ENCODE measurements around the gene SEMA3C. TPM values are rescaled to one million over a fixed set of nuclear protein-coding genes. Genes with fewer than 3 reads are reported as not detected.
A peak's percentile ranks its signal among the peaks of the same experiment; 100 is the strongest.

Gene SEMA3C
- total RNA-seq, 1 donor from 2014 or later: 67.8 TPM

DNA sequence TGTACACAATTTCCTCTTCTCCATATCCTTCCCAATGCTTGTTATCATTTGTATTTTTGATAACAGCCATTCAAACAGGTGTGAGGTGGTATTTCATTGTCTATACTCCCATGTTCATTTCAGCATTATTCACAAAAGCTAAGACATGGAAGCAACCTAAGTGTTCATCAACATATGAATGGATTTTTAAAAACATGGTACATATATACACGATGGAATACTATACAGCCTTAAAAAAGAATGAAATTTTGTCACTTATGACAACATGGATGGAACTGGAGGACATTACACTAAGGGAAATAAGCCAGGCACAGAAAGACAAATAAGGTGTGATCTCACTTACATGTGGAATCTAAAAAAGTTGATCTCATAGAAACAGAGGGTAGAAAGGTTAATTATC, 109.3 kb downstream of the SEMA3C start:
- ATAC-seq: no peak
- intact Hi-C loops (cut with DNase I): no loop called here
- DNase-seq (ENCODE audit: missing footprints): no peak

DNA sequence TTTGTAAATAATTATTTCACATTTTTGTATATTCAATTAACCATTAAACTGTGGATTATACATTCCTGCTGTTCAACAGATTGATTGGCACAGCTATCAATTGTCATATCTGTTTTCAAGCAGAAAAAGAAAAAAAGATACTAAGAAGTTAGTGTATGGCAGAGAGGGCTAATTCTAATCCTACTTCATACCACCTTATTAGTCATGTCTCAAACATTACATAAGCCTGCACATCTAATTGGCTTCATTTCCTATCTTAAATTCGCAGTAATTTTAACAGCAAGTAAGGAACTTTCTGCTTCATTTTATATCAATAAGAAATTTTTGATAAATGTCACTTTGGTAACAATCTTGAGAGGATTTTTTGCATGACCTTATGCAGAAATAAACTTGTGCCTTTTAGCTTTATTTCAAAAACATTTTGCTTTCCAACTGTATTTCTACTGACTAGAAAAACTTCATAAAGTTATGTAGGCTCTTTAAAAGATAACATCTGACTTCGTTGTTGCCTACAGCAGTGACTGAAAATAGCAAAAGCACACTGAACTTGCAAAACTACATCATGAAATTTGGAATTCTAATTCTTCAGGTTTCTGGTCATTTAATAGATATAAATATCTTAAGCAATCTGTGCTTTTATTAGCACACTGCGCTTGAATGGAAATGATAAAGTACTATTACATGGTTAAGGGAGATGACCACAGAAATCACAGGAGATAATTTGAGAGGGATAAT, 111.5 kb downstream of the SEMA3C start:
- no peak for DNase-seq (ENCODE audit: missing footprints)
- no peak for ATAC-seq
- intact Hi-C loops (cut with DNase I): no loop called here

DNA sequence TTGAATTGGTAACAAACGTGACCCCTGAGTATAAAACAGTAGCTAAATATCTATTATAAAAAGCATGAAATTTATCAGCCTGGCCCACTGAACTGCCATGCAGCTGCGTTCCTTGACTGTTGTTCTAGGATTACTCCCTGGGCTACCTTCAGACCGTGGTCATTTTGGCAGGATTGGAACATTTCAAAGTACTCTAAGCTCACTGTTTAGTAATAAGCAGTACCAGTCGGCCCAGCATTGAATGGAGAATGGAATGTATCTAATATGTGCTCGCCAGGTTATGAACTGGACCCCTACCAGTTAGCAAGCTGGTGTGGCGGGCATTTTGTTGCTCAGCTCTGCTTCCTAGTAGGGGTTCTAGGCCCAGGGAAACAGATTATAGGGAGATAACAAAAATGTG, 112.2 kb downstream of the SEMA3C start:
- intact Hi-C loops (cut with DNase I): no loop called here
- ATAC-seq (peak; percentile 48), DNase-seq (ENCODE audit: missing footprints) (no peak)

DNA sequence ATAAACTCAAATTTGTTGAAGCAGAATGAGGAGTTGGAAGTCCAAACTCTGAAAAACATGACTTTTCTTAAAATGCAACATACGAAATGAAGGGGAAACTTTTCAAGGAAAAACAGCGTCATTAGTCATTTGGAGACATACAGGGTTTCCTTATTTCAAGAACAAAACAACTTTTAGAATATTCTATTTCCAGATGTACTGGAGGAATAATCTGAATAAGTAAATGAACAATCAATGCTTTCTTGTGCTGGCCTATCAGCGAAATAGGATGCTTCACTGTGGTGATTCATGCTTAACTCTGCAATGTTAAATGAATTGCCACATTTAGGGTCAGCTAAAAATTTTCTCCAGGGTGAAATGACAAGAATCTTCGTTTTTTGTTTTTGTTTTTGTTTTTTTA, 114.3 kb downstream of the SEMA3C start:
- DNase-seq (ENCODE audit: missing footprints): no peak
- intact Hi-C loops (cut with DNase I): no loop called here
- no peak for ATAC-seq

DNA sequence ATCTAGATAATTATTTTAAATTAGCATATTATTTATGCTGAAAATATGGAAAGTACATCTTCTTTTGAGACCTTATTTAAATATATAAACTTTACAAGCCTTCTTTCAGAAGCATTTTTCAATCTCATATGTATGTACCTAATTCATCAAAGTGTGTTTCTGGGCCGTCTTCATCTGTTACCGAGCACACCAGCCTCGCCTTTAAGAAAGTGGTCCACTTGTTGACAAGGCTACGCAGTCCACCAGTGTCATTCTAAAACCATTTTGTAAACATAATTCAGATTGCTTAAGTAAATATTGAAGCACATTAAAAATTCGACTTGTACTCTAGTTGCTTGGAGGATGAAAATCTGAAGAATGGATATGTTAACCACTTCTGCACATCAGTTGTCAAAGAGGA, 116.3 kb downstream of the SEMA3C start:
- intact Hi-C loops (cut with DNase I): no loop called here
- no peak for ATAC-seq
- DNase-seq (ENCODE audit: missing footprints): no peak

DNA sequence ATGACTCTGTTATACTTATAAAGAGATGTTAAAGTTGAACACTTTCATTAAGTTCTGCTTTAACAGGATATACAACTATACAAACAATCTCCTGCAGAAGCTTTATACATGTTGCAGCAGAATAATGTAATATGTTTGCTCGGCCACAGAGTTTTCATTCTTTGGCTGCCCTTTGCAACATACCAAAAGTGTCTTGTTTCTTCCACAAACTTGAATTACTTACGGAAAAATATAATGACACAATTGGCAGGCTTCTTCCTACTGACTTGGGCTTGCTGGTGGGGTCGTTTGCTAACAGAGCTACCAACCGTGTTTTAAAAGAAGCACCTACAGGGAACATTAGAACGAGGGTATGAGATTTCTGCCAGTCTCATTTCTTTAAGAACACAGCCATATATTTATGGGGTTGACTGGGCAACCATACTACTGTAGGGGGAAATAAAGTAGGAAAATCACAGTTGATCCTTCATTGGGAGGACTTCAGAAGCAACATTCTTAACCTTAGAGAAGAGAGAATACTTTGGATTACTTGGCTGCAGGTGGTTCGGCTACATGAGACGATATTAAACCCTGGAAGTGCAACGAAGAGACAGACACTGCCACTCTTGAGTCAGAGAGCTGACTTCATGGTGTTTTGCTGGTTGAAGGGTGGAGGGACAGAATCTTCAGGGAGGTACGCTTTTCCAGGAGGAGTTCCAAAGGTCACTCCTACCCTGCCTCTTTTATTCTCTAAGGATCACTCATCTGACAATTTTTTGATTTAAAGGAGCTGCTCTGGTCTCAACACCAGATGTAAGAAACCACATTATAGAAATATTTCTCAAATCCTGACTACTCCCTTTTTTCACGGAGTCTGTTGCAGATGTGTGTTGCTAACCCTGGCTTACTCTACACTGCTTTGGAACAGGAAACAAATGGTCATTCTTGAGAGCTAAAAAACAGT, 123.9 kb downstream of the SEMA3C start:
- ATAC-seq: peak; percentile 49
- no peak for DNase-seq (ENCODE audit: missing footprints)
- intact Hi-C loops (cut with DNase I): loop anchor here (5.0 kb wide), 1 partner anchor 122 kb away; the partner anchor contains the start of gene SEMA3C

DNA sequence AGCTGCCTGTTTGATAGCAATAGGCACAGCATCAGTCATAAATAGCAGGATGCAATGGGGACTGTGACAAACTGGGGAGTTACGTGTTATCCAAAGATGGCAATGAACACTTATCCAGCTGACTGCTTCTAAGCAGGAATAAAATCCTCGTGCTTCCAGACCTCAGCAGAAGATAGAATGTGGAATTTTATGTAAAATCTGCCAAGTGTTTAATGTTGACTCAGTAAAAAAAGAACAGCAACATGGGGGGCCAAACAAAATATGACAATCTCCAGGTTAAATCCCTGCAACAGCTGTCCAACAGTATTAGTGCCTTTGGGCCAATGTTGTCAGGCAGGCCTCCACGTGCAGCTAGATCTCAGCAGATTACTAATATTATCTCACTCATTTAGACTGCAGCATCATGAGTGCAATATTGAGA, 127.3 kb downstream of the SEMA3C start:
- ATAC-seq: peak; percentile 70
- intact Hi-C loops (cut with DNase I): loop anchor here (5.0 kb wide), 1 partner anchor 126 kb away; the partner anchor contains the start of gene SEMA3C
- no peak for DNase-seq (ENCODE audit: missing footprints)

DNA sequence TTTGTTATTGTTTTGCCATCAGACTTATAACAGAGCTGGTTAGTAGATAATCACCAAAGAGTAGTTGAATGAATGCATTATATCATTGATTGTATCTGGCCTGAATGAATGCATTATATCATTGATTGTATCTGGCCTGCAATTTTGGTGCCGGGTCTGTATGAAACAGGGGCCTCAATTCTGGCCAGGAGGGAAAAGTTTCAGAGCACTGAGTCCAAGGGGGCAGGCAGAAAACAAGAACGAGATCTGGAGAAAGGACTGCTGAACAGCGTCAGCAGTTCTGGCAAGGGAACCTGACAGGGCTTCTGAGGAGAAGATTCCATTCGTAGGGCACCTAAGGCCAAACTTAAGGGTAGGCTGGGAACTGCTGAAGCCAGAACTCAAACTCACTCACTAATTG, 128.0 kb downstream of the SEMA3C start:
- intact Hi-C loops (cut with DNase I): loop anchor here (5.0 kb wide), 1 partner anchor 126 kb away; the partner anchor contains the start of gene SEMA3C
- DNase-seq (ENCODE audit: missing footprints) (no peak), ATAC-seq (peak; percentile 88)

DNA sequence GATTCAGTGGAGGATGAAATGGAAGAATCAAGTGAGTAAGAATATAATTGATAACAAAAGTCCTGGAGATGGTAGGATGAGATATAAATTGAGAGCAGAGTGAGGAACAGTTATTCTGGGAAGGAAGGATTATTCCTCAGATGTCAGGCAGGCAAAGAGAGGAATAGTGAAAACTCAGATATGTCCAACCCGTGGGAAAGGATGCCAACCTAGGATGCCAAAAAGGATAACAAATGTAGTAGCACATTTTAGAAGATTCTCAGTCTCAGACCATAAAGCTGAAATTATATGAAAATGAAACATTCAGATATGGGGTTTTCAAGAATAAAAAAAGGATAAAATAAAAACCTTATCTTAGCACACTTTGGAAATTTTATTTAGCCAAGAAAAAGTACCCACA, 131.1 kb downstream of the SEMA3C start:
- ATAC-seq: no peak
- DNase-seq (ENCODE audit: missing footprints): no peak
- intact Hi-C loops (cut with DNase I): no loop called here

DNA sequence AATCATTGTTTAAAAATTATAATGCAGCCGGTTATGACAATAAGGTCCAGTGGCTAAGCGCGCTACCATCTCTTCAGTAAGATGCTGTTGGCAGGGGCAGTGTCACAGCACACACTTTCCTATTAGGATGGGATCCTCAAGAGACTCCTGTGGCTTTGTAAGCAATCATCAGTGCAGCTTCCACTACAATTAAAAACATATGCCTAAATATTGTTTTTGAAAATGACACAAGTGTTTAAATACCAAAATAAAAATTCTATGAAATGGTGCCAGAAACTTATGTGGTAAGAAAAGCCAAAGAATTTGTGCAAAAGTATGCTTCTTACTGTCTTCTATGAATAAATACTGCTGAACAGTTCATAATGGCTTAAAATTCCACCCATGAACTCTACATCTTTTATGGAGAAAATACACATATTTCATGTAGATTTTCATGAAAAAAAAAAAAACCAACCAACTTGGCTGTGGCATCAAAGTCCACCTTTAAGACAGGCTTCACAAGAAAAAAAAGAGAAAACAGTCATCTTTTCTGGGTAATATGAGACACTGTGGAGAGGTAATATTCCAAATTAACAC, 132.8 kb downstream of the SEMA3C start:
- DNase-seq (ENCODE audit: missing footprints): no peak
- intact Hi-C loops (cut with DNase I): no loop called here
- no peak for ATAC-seq

DNA sequence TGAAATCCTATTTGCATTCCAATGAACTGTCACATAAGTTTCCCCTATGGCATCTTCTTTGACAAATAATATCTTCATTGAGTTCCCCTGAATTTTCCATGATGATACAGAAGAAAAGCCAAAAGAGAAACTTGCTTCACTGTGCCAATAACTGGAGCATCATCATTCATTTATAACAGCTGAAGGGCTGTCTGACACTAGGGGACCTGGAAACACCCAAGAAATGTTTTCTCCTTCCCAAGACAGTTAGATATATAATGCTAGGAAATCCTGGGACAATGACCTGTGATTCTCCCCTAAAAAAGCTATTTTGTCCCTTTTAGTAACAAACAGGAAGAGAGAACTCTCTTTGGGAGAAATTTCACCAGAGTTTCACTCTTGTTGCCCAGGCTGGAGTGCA, 133.6 kb downstream of the SEMA3C start:
- DNase-seq (ENCODE audit: missing footprints): no peak
- intact Hi-C loops (cut with DNase I): no loop called here
- ATAC-seq: no peak

DNA sequence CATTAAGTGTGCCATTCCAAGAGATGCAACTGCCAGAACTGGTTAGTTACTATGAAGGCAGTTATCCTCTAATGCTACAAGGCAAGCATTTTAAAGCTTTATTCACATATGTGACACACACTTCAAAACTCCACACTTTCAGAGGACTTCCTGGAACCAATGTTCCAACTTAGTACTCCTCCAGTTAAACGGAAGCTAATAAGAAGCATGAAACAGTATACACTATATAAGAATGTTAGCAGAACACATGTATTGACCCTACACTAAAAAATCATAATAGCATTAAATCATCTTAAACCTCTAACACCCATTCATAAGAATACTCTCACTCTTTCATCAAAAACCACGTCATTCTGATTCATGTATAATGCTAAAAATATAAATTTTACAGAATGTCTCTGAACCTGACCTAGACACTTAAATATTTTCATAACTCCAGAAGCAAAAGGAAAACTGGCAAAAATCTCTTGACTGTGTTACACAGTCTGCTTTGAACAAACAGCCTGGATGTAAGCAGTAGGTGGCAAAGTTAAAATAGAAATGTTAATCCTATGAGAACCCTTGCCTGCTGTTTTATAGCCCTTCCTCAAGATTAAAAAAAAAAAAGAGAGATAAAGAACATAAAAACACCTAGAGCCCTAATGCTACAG, 135.0 kb downstream of the SEMA3C start:
- DNase-seq (ENCODE audit: missing footprints): no peak
- no peak for ATAC-seq
- intact Hi-C loops (cut with DNase I): no loop called here

DNA sequence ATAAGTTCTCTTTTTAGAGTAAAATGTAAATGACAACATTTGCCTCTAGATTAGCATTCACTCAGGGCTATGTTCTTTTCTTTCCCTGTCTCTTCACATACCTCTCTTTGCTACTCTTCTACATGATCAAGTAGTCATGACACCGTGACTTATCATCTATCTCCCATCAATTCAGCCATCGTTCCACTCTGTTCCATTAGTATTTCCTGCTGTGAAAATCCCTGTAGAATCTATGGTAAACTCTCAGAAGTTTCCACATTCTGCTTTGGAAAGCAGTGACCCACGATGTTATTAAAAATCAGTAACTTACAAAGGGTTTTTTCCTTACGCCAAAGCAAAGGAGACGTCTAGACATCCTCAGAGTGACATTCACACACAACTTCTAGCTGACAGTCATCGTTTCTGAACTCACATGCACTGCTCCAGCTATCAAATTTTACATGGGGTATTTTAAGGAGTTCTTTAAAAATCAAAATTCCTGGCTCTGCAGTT, 135.6 kb downstream of the SEMA3C start:
- intact Hi-C loops (cut with DNase I): no loop called here
- no peak for DNase-seq (ENCODE audit: missing footprints)
- peak; percentile 26 for ATAC-seq

DNA sequence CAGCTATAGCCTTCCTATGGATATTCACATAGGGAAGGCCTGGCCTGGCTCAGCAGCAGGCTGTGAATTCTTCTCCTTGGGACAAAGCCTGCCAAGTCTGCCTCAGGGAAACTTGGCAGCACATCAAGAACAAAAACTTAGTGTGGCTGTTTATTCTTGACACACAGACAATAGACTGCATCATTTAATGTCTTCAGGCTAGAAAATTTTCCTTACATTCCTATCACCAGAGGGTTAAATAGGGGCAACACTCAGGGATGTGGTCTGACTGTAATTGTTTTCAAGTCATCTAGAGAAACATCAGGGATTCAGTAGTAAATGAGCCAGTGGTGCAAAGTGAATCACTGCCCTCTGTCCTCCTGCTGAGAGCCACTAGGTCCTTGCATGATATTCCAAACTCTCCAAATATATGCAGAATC, 137.3 kb downstream of the SEMA3C start:
- peak; percentile 79 for ATAC-seq
- intact Hi-C loops (cut with DNase I): no loop called here
- DNase-seq (ENCODE audit: missing footprints): no peak

DNA sequence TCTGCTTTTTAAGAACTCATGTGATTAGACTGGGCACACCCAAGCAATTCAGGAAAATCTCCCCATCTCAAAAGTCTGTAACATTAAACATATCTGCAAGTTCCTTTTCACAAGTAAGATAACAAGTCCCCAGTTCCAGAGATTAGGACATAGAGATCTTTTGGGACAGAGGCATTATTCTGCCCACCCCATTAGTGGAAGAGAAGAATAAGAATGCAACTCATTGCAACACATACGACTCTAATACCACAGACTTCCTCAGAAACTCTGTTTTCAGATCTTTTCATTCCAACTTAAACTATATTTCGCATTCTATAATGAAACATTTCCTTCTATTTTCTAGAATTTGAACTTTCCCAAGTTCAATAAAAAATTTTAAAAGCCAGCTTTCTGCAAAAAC, 137.7 kb downstream of the SEMA3C start:
- intact Hi-C loops (cut with DNase I): no loop called here
- no peak for DNase-seq (ENCODE audit: missing footprints)
- peak; percentile 55 for ATAC-seq

DNA sequence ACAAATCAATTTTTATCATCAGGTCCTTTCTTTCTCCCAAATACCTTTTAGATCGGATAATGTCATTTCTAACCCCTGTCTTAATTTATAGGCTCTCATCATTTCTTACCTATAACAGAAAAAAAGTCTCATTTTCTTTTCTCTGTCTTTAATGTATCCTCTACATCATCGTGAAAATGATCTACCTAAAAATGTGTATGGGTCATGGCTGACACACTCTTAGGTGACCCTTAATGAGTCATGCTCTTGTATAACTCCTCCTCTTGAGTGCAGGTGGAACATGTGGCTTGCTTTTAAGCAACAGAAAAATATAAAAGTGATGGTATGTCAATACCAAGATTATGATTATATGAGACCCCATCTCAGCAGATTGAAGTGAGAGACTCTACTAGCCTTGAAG, 139.4 kb downstream of the SEMA3C start:
- ATAC-seq (no peak), DNase-seq (ENCODE audit: missing footprints) (no peak)
- intact Hi-C loops (cut with DNase I): loop anchor here (10.0 kb wide), 1 partner anchor 195 kb away; no protein-coding TSS in a partner anchor

DNA sequence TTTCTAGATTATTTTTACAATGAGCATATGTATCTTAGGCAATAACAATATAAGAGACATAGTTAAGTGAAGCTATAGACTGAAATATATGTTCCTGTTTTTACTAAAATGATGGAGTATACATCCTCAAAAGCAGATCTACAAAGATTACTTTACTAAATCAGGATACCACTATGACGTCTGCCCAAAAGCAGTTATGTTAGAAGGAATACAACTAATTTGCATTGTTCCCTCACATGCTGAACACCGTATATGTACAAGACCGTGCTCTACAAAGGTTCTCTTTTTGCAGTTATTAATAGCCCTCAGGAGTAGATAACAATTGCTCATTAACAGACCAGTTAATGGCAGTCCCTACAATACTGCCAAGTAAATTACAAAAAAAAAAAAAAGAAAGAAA, 143.0 kb downstream of the SEMA3C start:
- ATAC-seq: peak; percentile 43
- intact Hi-C loops (cut with DNase I): loop anchor here (10.0 kb wide), 1 partner anchor 191 kb away; no protein-coding TSS in a partner anchor
- no peak for DNase-seq (ENCODE audit: missing footprints)

DNA sequence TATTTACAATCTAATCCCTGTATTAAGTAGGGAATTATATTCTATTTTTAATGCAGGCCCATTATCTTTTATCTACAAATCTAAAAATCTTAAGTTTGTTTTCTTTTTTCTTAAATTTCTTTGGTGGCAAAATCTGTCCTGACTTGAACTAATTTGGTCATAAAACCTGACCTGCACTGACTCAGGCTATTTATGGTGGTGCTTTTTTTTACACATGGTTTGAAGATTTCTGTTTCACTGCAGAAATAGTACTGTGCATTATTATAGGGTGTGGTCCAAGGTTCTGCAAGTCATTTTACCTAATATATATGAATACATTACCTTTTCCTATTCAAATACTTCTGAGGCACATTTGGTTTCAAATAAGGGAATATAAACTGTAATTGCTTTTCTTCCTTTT, 143.4 kb downstream of the SEMA3C start:
- DNase-seq (ENCODE audit: missing footprints) (no peak), ATAC-seq (no peak)
- intact Hi-C loops (cut with DNase I): loop anchor here (10.0 kb wide), 1 partner anchor 191 kb away; no protein-coding TSS in a partner anchor

DNA sequence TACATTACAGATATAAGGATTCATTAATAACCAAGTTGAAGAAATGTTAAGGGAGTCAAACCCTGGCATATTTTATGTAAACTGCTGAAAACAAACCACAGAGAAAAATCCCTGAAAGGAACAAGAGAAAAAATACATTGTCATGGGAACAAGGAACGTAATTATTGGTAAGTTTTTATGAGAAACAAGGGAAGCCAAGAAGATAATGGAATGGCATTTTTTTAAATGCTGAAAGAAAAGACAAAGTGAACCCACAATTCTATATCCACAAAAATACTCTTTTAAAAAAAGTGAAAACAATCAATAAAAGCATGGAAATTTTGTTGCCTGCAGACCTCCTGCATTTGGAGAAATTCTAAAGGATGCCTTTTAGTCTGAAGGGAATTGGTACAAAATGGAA, 144.0 kb downstream of the SEMA3C start:
- intact Hi-C loops (cut with DNase I): loop anchor here (10.0 kb wide), 1 partner anchor 190 kb away; no protein-coding TSS in a partner anchor
- no peak for ATAC-seq
- no peak for DNase-seq (ENCODE audit: missing footprints)
